GM23338 (cell line): Measurements from ENCODE around the gene JUNB. TPM values are rescaled to one million over a fixed set of nuclear protein-coding genes. Genes with fewer than 3 reads are reported as not detected.

ENCODE experiments used
- ATAC-seq: fragments of 200-7000 bp; cut with Tn5 transposase; 3 replicates; pipeline ENCODE4 v1.9.1; 2020
- DNase-seq: peaks from one replicate; pipeline ENCODE4 v3.0.0-alpha.2; 2015; ENCODE audit warnings: low spot score
- H2AFZ ChIP-seq: fragments of 200-600 bp; sonication (generic); 2 replicates; pipeline ENCODE4 v1.8.0; 2016; ENCODE audit warnings: antibody characterized with exemption, mild to moderate bottlenecking, moderate library complexity
- H3F3A ChIP-seq: fragments of 200-600 bp; sonication (generic); replicated peaks from 2 replicates; pipeline ENCODE4 v1.8.0; 2017; ENCODE audit warnings: antibody characterized with exemption, mixed run types, low read depth
- H3K27ac ChIP-seq: fragments of 200-600 bp; sonication (generic); 2 replicates; pipeline ENCODE4 v1.6.1; 2016; ENCODE audit warnings: low read depth
- H3K27me3 ChIP-seq: fragments of 200-600 bp; sonication (generic); 2 replicates; pipeline ENCODE4 v1.8.0; 2016; ENCODE audit warnings: mild to moderate bottlenecking, mixed run types, moderate library complexity; ENCODE audit not compliant: insufficient read depth
- H3K36me3 ChIP-seq: fragments of 200-600 bp; sonication (generic); 2 replicates; pipeline ENCODE4 v1.8.0; 2016; ENCODE audit warnings: mild to moderate bottlenecking; ENCODE audit not compliant: insufficient read depth
- H3K4me1 ChIP-seq: fragments of 200-600 bp; sonication (generic); 2 replicates; pipeline ENCODE4 v1.8.0; 2016; ENCODE audit warnings: mild to moderate bottlenecking, moderate library complexity; ENCODE audit not compliant: insufficient read depth
- H3K4me2 ChIP-seq: fragments of 200-600 bp; sonication (generic); 2 replicates; pipeline ENCODE4 v1.7.1; 2017; ENCODE audit warnings: mixed run types
- H3K4me3 ChIP-seq: fragments of 200-600 bp; sonication (generic); 2 replicates; pipeline ENCODE4 v1.6.1; 2016; ENCODE audit warnings: mixed run types
- H3K79me2 ChIP-seq: fragments of 200-600 bp; sonication (generic); replicated peaks from 2 replicates; pipeline ENCODE4 v1.8.0; 2017; ENCODE audit warnings: mild to moderate bottlenecking; ENCODE audit not compliant: insufficient read depth
- H3K9me2 ChIP-seq: fragments of 200-600 bp; sonication (generic); 2 replicates; pipeline ENCODE4 v1.8.0; 2017; ENCODE audit not compliant: insufficient read depth
- H4K20me1 ChIP-seq: fragments of 200-600 bp; sonication (generic); replicated peaks from 2 replicates; pipeline ENCODE4 v1.8.0; 2017; ENCODE audit warnings: mild to moderate bottlenecking; ENCODE audit not compliant: insufficient read depth
- H3K27ac Mint-ChIP-seq: 2 replicates; pipeline ENCODE4 v1.8.0; 2020; ENCODE audit warnings: inconsistent platforms, mild to moderate bottlenecking, moderate library complexity, mixed read lengths
- H3K27me3 Mint-ChIP-seq: 3 replicates; pipeline ENCODE4 v1.8.0; 2022; ENCODE audit warnings: low read depth, mild to moderate bottlenecking, moderate library complexity, mixed read lengths, inconsistent platforms; ENCODE audit not compliant: insufficient read depth, poor library complexity
- H3K36me3 Mint-ChIP-seq: 3 replicates; pipeline ENCODE4 v1.8.0; 2021; ENCODE audit warnings: low read depth, mild to moderate bottlenecking, inconsistent platforms, moderate library complexity, mixed read lengths
- H3K4me1 Mint-ChIP-seq: 3 replicates; pipeline ENCODE4 v1.8.0; 2020; ENCODE audit warnings: mild to moderate bottlenecking, inconsistent platforms, mixed read lengths
- H3K4me3 Mint-ChIP-seq: 3 replicates; pipeline ENCODE4 v1.8.0; 2021; ENCODE audit warnings: moderate library complexity, mild to moderate bottlenecking, inconsistent platforms, mixed read lengths
- H3K9me3 Mint-ChIP-seq: 3 replicates; pipeline ENCODE4 v1.8.0; 2020; ENCODE audit warnings: moderate library complexity, mild to moderate bottlenecking, inconsistent platforms, mixed read lengths
- CREB1 ChIP-seq: fragments of 250-450 bp; sonication (Bioruptor Pico); IDR thresholded peaks from 2 replicates; pipeline ENCODE4 v1.5.0; 2020; ENCODE audit warnings: low read depth, mild to moderate bottlenecking, moderate library complexity
- CTCF ChIP-seq, 2 experiments: fragments of 200-600 bp in 1 of 2; sonication (generic) in 1 of 2; conservative IDR thresholded peaks; 2 replicates each; pipeline versions ENCODE4 v1.5.1 to v1.6.1; 2016 to 2017; ENCODE audit warnings: antibody characterized with exemption in 2 of 2, low read depth in 2 of 2, mild to moderate bottlenecking in 2 of 2, moderate library complexity in 1 of 2
- ETS1 ChIP-seq: IDR thresholded peaks from 2 replicates; pipeline ENCODE4 v1.6.1; 2016; ENCODE audit warnings: antibody characterized with exemption
- EZH2 ChIP-seq: fragments of 200-600 bp; sonication (generic); IDR thresholded peaks from one replicate; pipeline ENCODE4 v1.8.0; 2017; ENCODE audit warnings: antibody characterized with exemption, mild to moderate bottlenecking, low read depth; ENCODE audit not compliant: unreplicated experiment
- EZH2phosphoT487 ChIP-seq: fragments of 200-600 bp; sonication (generic); IDR thresholded peaks from one replicate; pipeline ENCODE4 v1.8.1; 2018; ENCODE audit warnings: antibody characterized with exemption; ENCODE audit not compliant: unreplicated experiment
- JUNB ChIP-seq: IDR thresholded peaks from one replicate; pipeline ENCODE4 v1.6.1; 2016; ENCODE audit warnings: antibody characterized with exemption; ENCODE audit not compliant: unreplicated experiment
- POLR2AphosphoS5 ChIP-seq: IDR thresholded peaks from 2 replicates; pipeline ENCODE4 v1.6.1; 2016; ENCODE audit warnings: antibody characterized with exemption, low read depth
- REST ChIP-seq: IDR thresholded peaks from one replicate; pipeline ENCODE4 v1.6.1; 2018; ENCODE audit warnings: antibody characterized with exemption; ENCODE audit not compliant: unreplicated experiment
- STAT1 ChIP-seq: IDR thresholded peaks from one replicate; pipeline ENCODE4 v1.6.1; 2016; ENCODE audit warnings: antibody characterized with exemption; ENCODE audit not compliant: unreplicated experiment
- ZNF114 ChIP-seq: fragments of 250-450 bp; sonication (Bioruptor Pico); IDR thresholded peaks from 2 replicates; pipeline ENCODE4 v1.5.0; 2020; ENCODE audit warnings: mild to moderate bottlenecking, moderate library complexity
- ZNF331 ChIP-seq: fragments of 250-450 bp; sonication (Bioruptor Pico); IDR thresholded peaks from 2 replicates; pipeline ENCODE4 v1.5.0; 2020; ENCODE audit warnings: low read depth, mild to moderate bottlenecking, moderate library complexity
- polyA plus RNA-seq: library from polyadenylated mRNA; unstranded; fragments of >200 nt; fragmentation: Nextera tagmentation; extraction: Ambion mirVana; gene quantifications from 2 replicates; pipeline ENCODE4 v1.2.1, GENCODE V29; 2016
- total RNA-seq: library from RNA; depleted of rRNA; stranded (reverse); fragments of >200 nt; shearing (Covaris generic); gene quantifications from 2 replicates; pipeline ENCODE4 v1.2.3, GENCODE V29; 2014

The JUNB gene
- total and polyA plus RNA-seq, 2 experiments from 2014 or later = 7.7 to 20.2 TPM

- no peaks in the 10 kb centered on the region for H3K36me3 Mint-ChIP-seq
- peaks cover 23% of the 10 kb centered on the region for H3K27me3 Mint-ChIP-seq
These were observed 36.7 kb upstream of the JUNB start for GRCh38 chr19:12754465-12755196.

GRCh38 chr19:12756150-12756883 lies 35.0 kb upstream of the JUNB start:
- no peak overlapping the region for H3K4me2 ChIP-seq
- H3K27me3 ChIP-seq = peaks cover 3% of the 10 kb centered on the region; the same call in 1 of the 2 replicates
- no peaks in the 10 kb centered on the region for H3K79me2 ChIP-seq
- H3K27ac Mint-ChIP-seq = no peak overlapping the region
- H3K27me3 Mint-ChIP-seq = peaks cover 29% of the 10 kb centered on the region
- H3K4me3 ChIP-seq = no peak overlapping the region
- H3K4me1 ChIP-seq = no peaks in the 10 kb centered on the region; the same call in 1 of the 2 replicates
- H4K20me1 ChIP-seq = peaks cover 4% of the 10 kb centered on the region; the same call in 1 of the 2 replicates
- no peak for DNase-seq
- H3K9me2 ChIP-seq = no peaks in the 10 kb centered on the region
- peaks cover 6% of the 10 kb centered on the region; the same call in 2 of the 3 replicates for H3K36me3 Mint-ChIP-seq
- H2AFZ ChIP-seq = no peak overlapping the region
- no peak overlapping the region for H3K4me3 Mint-ChIP-seq
- peaks cover 7% of the 10 kb centered on the region; the same call in 1 of the 2 replicates for H3F3A ChIP-seq
- ATAC-seq = no peak
- H3K9me3 Mint-ChIP-seq = peaks cover 3% of the 10 kb centered on the region; the same call in 2 of the 3 replicates
- H3K27ac ChIP-seq = no peak overlapping the region
- peaks cover 12% of the 10 kb centered on the region; the same call in 2 of the 3 replicates for H3K4me1 Mint-ChIP-seq
- H3K36me3 ChIP-seq = no peaks in the 10 kb centered on the region
- TF ChIP-seq CTCF (conservative IDR thresholded peaks at IDR 0.05; ENCODE audit: low read depth in 2 of 2) (no peak), EZH2phosphoT487 (no peak), ETS1 (no peak), STAT1 (no peak), POLR2AphosphoS5 (no peak), JUNB (no peak), CREB1 (CRISPR knock-in tag) (no peak)

More at GRCh38 chr19:12754465-12755196, 36.7 kb upstream of the JUNB start:
- Mint-ChIP-seq H3K9me3 (no peaks in the 10 kb centered on the region; the same call in 2 of the 3 replicates), H3K27ac (no peak overlapping the region), H3K4me3 (no peak overlapping the region), H3K4me1 (peaks cover 20% of the 10 kb centered on the region; the same call in 2 of the 3 replicates)
- H3F3A ChIP-seq = peaks cover 7% of the 10 kb centered on the region; the same call in 1 of the 2 replicates
- ATAC-seq (no peak), DNase-seq (peak; percentile 34)
- no peak overlapping the region for H3K4me3 ChIP-seq
- H3K4me2 ChIP-seq = no peak overlapping the region
- H3K4me1 ChIP-seq = no peaks in the 10 kb centered on the region; the same call in 1 of the 2 replicates
- H4K20me1 ChIP-seq = peaks cover 4% of the 10 kb centered on the region; the same call in 1 of the 2 replicates
- H3K27me3 ChIP-seq = peaks cover 11% of the 10 kb centered on the region; the same call in 1 of the 2 replicates
- TF ChIP-seq EZH2 (no peak), ZNF331 (CRISPR knock-in tag) (no peak), ZNF114 (CRISPR knock-in tag) (no peak), JUNB (no peak), REST (no peak)
- no peak overlapping the region for H3K27ac ChIP-seq
- H2AFZ ChIP-seq = no peak overlapping the region
- no peaks in the 10 kb centered on the region for H3K36me3 ChIP-seq
- no peaks in the 10 kb centered on the region for H3K9me2 ChIP-seq
- no peaks in the 10 kb centered on the region for H3K79me2 ChIP-seq
